K562 (cell line): ENCODE results near the gene RBBP8. TPM values are rescaled to one million over a fixed set of nuclear protein-coding genes. Genes with fewer than 3 reads are reported as not detected.

Experiments
- ATAC-seq: fragments of 200-7000 bp; cut with Tn5 transposase; 3 replicates; pipeline ENCODE4 v1.9.1; 2020; ENCODE audit warnings: moderate library complexity
- BruUV-seq: library from RNA; stranded (reverse); fragments of 400-500 nt; replicated peaks from 2 replicates; lab custom pipeline; 2021; lab: Mats Ljungman, UMichigan
- CTCF ChIA-PET: fragments of 300-600 bp; formaldehyde crosslinking; extraction: SDS; loops from one replicate; lab custom pipeline; 2021; ENCODE audit warnings: low intra/inter-chr PET ratio; lab: Yijun Ruan, JAX
- POLR2A ChIA-PET: fragments of 300-600, 350-650 bp; sonication (Branson Sonifier 250); formaldehyde crosslinking; extraction: SDS; loops from one replicate; lab custom pipeline; 2021; ENCODE audit warnings: antibody characterized with exemption, inconsistent platforms; lab: Yijun Ruan, JAX
- DNase-seq, 4 experiments: peaks; one replicate each; pipeline versions ENCODE4 v3.0.0 to v3.0.0-alpha.2; 2011 to 2018; ENCODE audit warnings: low spot score in 3 of 4, mixed read lengths in 3 of 4; ENCODE audit errors: extremely low read depth in 1 of 4
- FAIRE-seq: peaks from 2 replicates; lab custom pipeline; 2011; peaks lifted over from hg19 to GRCh38; lab: Jason Lieb, UNC
- H2AFZ ChIP-seq: 2 replicates; pipeline ENCODE4 v1.6.0; 2011; ENCODE audit warnings: low read depth, low read length, control low read depth, inconsistent platforms
- H3K27ac ChIP-seq: fragments of 200-600 bp; 3 replicates; pipeline ENCODE4 v1.8.0; 2011; ENCODE audit warnings: low read depth, mild to moderate bottlenecking, control low read depth, inconsistent platforms, low read length, moderate library complexity, mixed read lengths; ENCODE audit errors: extremely low read depth
- H3K27me3 ChIP-seq, 2 experiments: fragments of 300-600 bp in 1 of 2; 2 replicates in 1 of 2; 3 replicates in 1 of 2; pipeline versions ENCODE4 v1.6.0 to v1.8.0; 2011; ENCODE audit warnings: inconsistent platforms in 2 of 2, low read length in 2 of 2, mild to moderate bottlenecking in 1 of 2, mixed read lengths in 1 of 2, moderate library complexity in 1 of 2; ENCODE audit not compliant: control insufficient read depth in 2 of 2, insufficient read depth in 2 of 2
- H3K36me3 ChIP-seq: fragments of 300-600 bp; 3 replicates; pipeline ENCODE4 v1.8.0; 2011; ENCODE audit warnings: mild to moderate bottlenecking, low read length, inconsistent platforms; ENCODE audit not compliant: control insufficient read depth, insufficient read depth
- H3K4me1 ChIP-seq, 2 experiments: fragments of 200-600 bp in 1 of 2; replicated peaks in 1 of 2; 2 replicates in 1 of 2; 3 replicates in 1 of 2; pipeline versions ENCODE4 v1.5.1 to v1.8.0; 2011; ENCODE audit warnings: inconsistent platforms in 2 of 2, low read length in 2 of 2, mild to moderate bottlenecking in 1 of 2, mixed read lengths in 1 of 2, moderate library complexity in 1 of 2; ENCODE audit not compliant: control insufficient read depth in 2 of 2, insufficient read depth in 2 of 2
- H3K4me2 ChIP-seq: 2 replicates; pipeline ENCODE4 v1.6.1; 2011; ENCODE audit warnings: low read length, control low read depth, inconsistent platforms, mixed read lengths; ENCODE audit not compliant: insufficient read depth
- H3K4me3 ChIP-seq: fragments of 200-600 bp; sonication (generic), shearing (Covaris generic); 2 replicates; pipeline ENCODE4 v1.5.1; 2016; ENCODE audit warnings: control low read depth, inconsistent platforms
- H3K79me2 ChIP-seq: fragments of 200-600 bp; 3 replicates; pipeline ENCODE4 v1.8.0; 2011; ENCODE audit warnings: low read length, inconsistent platforms; ENCODE audit not compliant: control insufficient read depth, insufficient read depth
- H3K9ac ChIP-seq, 2 experiments: 2 replicates each; pipeline versions ENCODE4 v1.6.0 to v1.6.1; 2011; ENCODE audit warnings: low read depth in 2 of 2, low read length in 2 of 2, control low read depth in 1 of 2, inconsistent platforms in 1 of 2, mild to moderate bottlenecking in 1 of 2, mixed read lengths in 1 of 2; ENCODE audit not compliant: insufficient read depth in 1 of 2
- H3K9me1 ChIP-seq: one replicate; pipeline ENCODE4 v1.6.0; 2011; ENCODE audit warnings: inconsistent platforms, mild to moderate bottlenecking, low read length, moderate library complexity; ENCODE audit not compliant: control insufficient read depth, insufficient read depth
- H3K9me3 ChIP-seq: replicated peaks from 2 replicates; pipeline ENCODE4 v1.5.1; 2011; ENCODE audit warnings: low read depth, low read length, inconsistent platforms; ENCODE audit not compliant: control insufficient read depth, insufficient read depth
- H4K20me1 ChIP-seq: replicated peaks from 2 replicates; pipeline ENCODE4 v1.6.1; 2011; ENCODE audit warnings: low read length, inconsistent platforms, mixed read lengths; ENCODE audit not compliant: control insufficient read depth, insufficient read depth
- FOXA1 ChIP-seq: fragments of 450-650 bp; IDR thresholded peaks from 2 replicates; pipeline ENCODE4 v1.6.1; 2016; ENCODE audit warnings: mild to moderate bottlenecking, borderline replicate concordance
- NFATC3 ChIP-seq: fragments of 450-650 bp; IDR thresholded peaks from 2 replicates; pipeline ENCODE4 v1.6.1; 2017; ENCODE audit warnings: mild to moderate bottlenecking
- PHF21A ChIP-seq: fragments of 450-650 bp; IDR thresholded peaks from 2 replicates; pipeline ENCODE4 v1.6.1; 2017; ENCODE audit warnings: low read depth, borderline replicate concordance
- POLR3A ChIP-seq: IDR thresholded peaks from 2 replicates; pipeline ENCODE4 v1.6.1; 2011; ENCODE audit warnings: borderline replicate concordance, mild to moderate bottlenecking, moderate library complexity; ENCODE audit not compliant: insufficient read length, insufficient read depth; ENCODE audit errors: extremely low read depth
- PTBP1 ChIP-seq: fragments of 200-400 bp; formaldehyde crosslinking; IDR thresholded peaks from 2 replicates; pipeline ENCODE4 v1.6.1; 2017; ENCODE audit warnings: low read depth, low read length
- RBM22 ChIP-seq: fragments of 200-400 bp; formaldehyde crosslinking; IDR thresholded peaks from 2 replicates; pipeline ENCODE4 v1.6.1; 2018; ENCODE audit warnings: low read length, low read depth; ENCODE audit not compliant: poor library complexity, severe bottlenecking
- SMAD1 ChIP-seq: fragments of 150-350 bp; IDR thresholded peaks from 2 replicates; pipeline ENCODE4 v1.6.1; 2014; ENCODE audit warnings: low read length, low read depth; ENCODE audit not compliant: partially characterized antibody
- TRIM28 ChIP-seq: fragments of 450-650 bp; IDR thresholded peaks from 2 replicates; pipeline ENCODE4 v1.6.1; 2017
- ZFP30 ChIP-seq: fragments of 250-450 bp; sonication (Bioruptor Pico); IDR thresholded peaks from 2 replicates; pipeline ENCODE4 v1.8.0; 2022; ENCODE audit warnings: moderate library complexity, mild to moderate bottlenecking, inconsistent platforms, borderline replicate concordance
- ZNF124 ChIP-seq: sonication (generic); formaldehyde crosslinking; IDR thresholded peaks from 2 replicates; pipeline ENCODE4 v1.8.1; 2022; ENCODE audit warnings: missing genetic modification reagents
- ZNF133 ChIP-seq: fragments of 250-450 bp; sonication (Bioruptor Pico); IDR thresholded peaks from 2 replicates; pipeline ENCODE4 v1.4.0; 2020; ENCODE audit warnings: mild to moderate bottlenecking
- ZNF232 ChIP-seq: sonication (generic); formaldehyde crosslinking; IDR thresholded peaks from 2 replicates; pipeline ENCODE4 v1.8.0; 2022; ENCODE audit warnings: mild to moderate bottlenecking, missing genetic modification reagents
- WGBS: fragments of 100-300 bp; shearing (Covaris generic); methylation state at CpG from one replicate; pipeline ENCODE4 v1.1.6; 2016; ENCODE audit warnings: low coverage, mixed read lengths; ENCODE audit not compliant: insufficient coverage; ENCODE audit errors: missing lambda C conversion rate; 5-methylcytosine and 5-hydroxymethylcytosine counted together
- in situ Hi-C: fragments of 300-500 bp; cut with MboI; formaldehyde crosslinking; loops from 4 replicates; pipeline ENCODE4 v1.15.0; 2018; ENCODE audit warnings: inconsistent platforms, mixed read lengths
- intact Hi-C: fragments of 100-400 bp; cut with micrococcal nuclease; formaldehyde crosslinking; loops from 2 replicates; pipeline ENCODE4 v1.14.2; 2022
- polyA plus RNA-seq, 8 experiments: library from polyadenylated mRNA; depleted of rRNA in 4 of 8; stranded (reverse) in 5 of 8; unstranded in 3 of 8; fragments of >200 nt; fragmentation: Nextera tagmentation in 2 of 8; fragmentation: Illumina TruSeq in 1 of 8; extraction: Ambion mirVana in 2 of 8; extraction: Trizol in 1 of 8; gene quantifications; 2 replicates each; pipeline versions ENCODE4 v1.2.1 to v1.2.3, GENCODE V29; 2011 to 2014; ENCODE audit warnings: inconsistent platforms in 1 of 8, missing spikeins in 1 of 8
- total RNA-seq, 7 experiments: library from RNA; depleted of rRNA in 6 of 7; stranded (reverse); fragments of >200 nt in 6 of 7; fragmentation: Illumina TruSeq in 2 of 7; extraction: Trizol in 2 of 7; gene quantifications; 2 replicates each; pipeline versions ENCODE4 v1.2.1 to v1.2.3, GENCODE V29; 2011 to 2021; ENCODE audit warnings: low replicate concordance in 1 of 7
- TF ChIP-seq, protein P1 (sequence below): fragments of 250-450 bp; sonication (Bioruptor Pico); IDR thresholded peaks from 2 replicates; pipeline ENCODE4 v1.5.0; 2021

RBBP8 gene
- total and polyA plus RNA-seq, 9 of the 15 experiments (the other 6 are each of a cell fraction or from before 2014, with no cell fraction given) = 28.4 to 63.1 (median 48.9) TPM

DNA sequence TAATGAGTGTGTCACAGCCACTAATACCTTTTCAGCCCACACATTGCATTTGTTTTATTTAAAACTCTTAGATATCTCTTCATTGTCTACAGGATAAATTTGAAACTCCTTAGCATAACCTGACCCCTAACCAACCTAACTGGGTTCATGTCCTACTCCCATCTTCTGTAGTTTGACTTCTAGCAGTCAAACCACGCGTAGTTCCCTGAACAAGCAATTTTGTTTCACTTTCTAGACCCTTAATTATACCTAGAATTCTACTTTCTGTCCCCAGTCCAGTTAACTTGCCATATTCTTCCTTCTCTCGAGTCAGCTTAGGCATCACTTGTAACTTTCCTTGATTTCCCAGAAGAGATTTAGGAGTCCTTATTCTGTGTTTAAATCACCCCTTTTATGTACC is 55.1 kb downstream of the RBBP8 start:
- FAIRE-seq (no peak), DNase-seq (no peak), ATAC-seq (no peak)
- H3K4me2 ChIP-seq = no peak overlapping the region
- intact Hi-C loops = no loop called here
- CTCF ChIA-PET = no interaction called here
- H3K36me3 ChIP-seq = peaks cover 92% of the 10 kb centered on the region
- H3K9me1 ChIP-seq = no peaks in the 10 kb centered on the region
- no peaks in the 10 kb centered on the region for H3K9me3 ChIP-seq
- in situ Hi-C loops = no loop called here
- no peaks in the 10 kb centered on the region for H3K79me2 ChIP-seq
- H4K20me1 ChIP-seq = no peaks in the 10 kb centered on the region
- TF ChIP-seq PTBP1 = no peak
- TF ChIP-seq FOXA1 = no peak
- no peak for TF ChIP-seq ZNF124 (CRISPR knock-in tag)
- TF ChIP-seq NFATC3 = no peak
- TF ChIP-seq, protein P1, sequence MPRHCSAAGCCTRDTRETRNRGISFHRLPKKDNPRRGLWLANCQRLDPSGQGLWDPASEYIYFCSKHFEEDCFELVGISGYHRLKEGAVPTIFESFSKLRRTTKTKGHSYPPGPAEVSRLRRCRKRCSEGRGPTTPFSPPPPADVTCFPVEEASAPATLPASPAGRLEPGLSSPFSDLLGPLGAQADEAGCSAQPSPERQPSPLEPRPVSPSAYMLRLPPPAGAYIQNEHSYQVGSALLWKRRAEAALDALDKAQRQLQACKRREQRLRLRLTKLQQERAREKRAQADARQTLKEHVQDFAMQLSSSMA (CRISPR knock-in tag) = no peak
- TF ChIP-seq PHF21A = no peak
- no peak for TF ChIP-seq ZFP30 (CRISPR knock-in tag)
- TF ChIP-seq ZNF232 (CRISPR knock-in tag) = no peak
- TF ChIP-seq POLR3A = no peak
- no peak for TF ChIP-seq TRIM28
- TF ChIP-seq RBM22 = no peak
- TF ChIP-seq ZNF133 = no peak
- TF ChIP-seq SMAD1 = no peak
- POLR2A ChIA-PET = no interaction called here
- no peak overlapping the region for H3K9ac ChIP-seq
- WGBS = 99% methylated on average over 3 of the region's 3 CpGs
- H3K27me3 ChIP-seq = no peaks in the 10 kb centered on the region
- no peak overlapping the region for H3K4me3 ChIP-seq
- H2AFZ ChIP-seq = no peak overlapping the region
- BruUV-seq = no TSS peak
- H3K27ac ChIP-seq = no peak overlapping the region
- no peaks in the 10 kb centered on the region for H3K4me1 ChIP-seq
